NCI-H446 treated with DMSO at 0.1 percent for 48 hours (cell line): ENCODE measurements around the gene PTPA.

Experiments
- DNase-seq: peaks from one replicate; lab custom pipeline; 2025; lab: John Stamatoyannopoulos, UW

PTPA gene

GRCh38 chr9:129138144-129138462, 26.9 kb downstream of the PTPA start:
- no peak for DNase-seq

GRCh38 chr9:129138476-129139232, 27.4 kb downstream of the PTPA start:
- no peak for DNase-seq

- DNase-seq: peak; percentile 52
These were observed 28.2 kb downstream of the PTPA start for GRCh38 chr9:129139233-129139992.

- peak; percentile 92 for DNase-seq
These were observed 28.8 kb downstream of the PTPA start for GRCh38 chr9:129139993-129140396.

GRCh38 chr9:129140397-129141065, 29.3 kb downstream of the PTPA start:
- DNase-seq: no peak

GRCh38 chr9:129141066-129142041, 30.1 kb downstream of the PTPA start:
- no peak for DNase-seq

- DNase-seq: no peak
These were observed 31.1 kb downstream of the PTPA start for GRCh38 chr9:129142138-129142935.

- peak; percentile 62 for DNase-seq
These were observed 32.1 kb downstream of the PTPA start for GRCh38 chr9:129143031-129143927.

- no peak for DNase-seq
These were observed 34.1 kb downstream of the PTPA start for GRCh38 chr9:129145316-129145715.

GRCh38 chr9:129145841-129146292, 34.7 kb downstream of the PTPA start:
- no peak for DNase-seq

- DNase-seq: no peak
These were observed 35.3 kb downstream of the PTPA start for GRCh38 chr9:129146441-129146941.

- no peak for DNase-seq
These were observed 37.4 kb downstream of the PTPA start for GRCh38 chr9:129148463-129149204.

- DNase-seq: no peak
These were observed 38.2 kb downstream of the PTPA start for GRCh38 chr9:129149442-129149841.

GRCh38 chr9:129150122-129150521, 38.9 kb downstream of the PTPA start:
- DNase-seq: no peak

- DNase-seq: no peak
These were observed 39.5 kb downstream of the PTPA start for GRCh38 chr9:129150672-129151211.

- no peak for DNase-seq
These were observed 40.3 kb downstream of the PTPA start for GRCh38 chr9:129151469-129151868.

GRCh38 chr9:129154866-129155477, 43.8 kb downstream of the PTPA start:
- DNase-seq: no peak

- no peak for DNase-seq
These were observed 44.9 kb downstream of the PTPA start for GRCh38 chr9:129156163-129156562.
